NT2/D1 (cell line): ENCODE results near the gene NTS.

Experiments used
- SUZ12 ChIP-seq: IDR thresholded peaks from 2 replicates; pipeline ENCODE4 v1.6.1; 2011; ENCODE audit not compliant: insufficient read length, insufficient read depth; ENCODE audit errors: extremely low read depth
- YY1 ChIP-seq: IDR thresholded peaks from 2 replicates; pipeline ENCODE4 v1.6.1; 2011; ENCODE audit not compliant: insufficient read length, insufficient read depth
- ZNF274 ChIP-seq: IDR thresholded peaks from 2 replicates; pipeline ENCODE4 v1.6.1; 2011; ENCODE audit warnings: mild to moderate bottlenecking, low read depth, low read length

GRCh38 chr12:85894653-85895052 is 20.6 kb downstream of the NTS start:
- no peak for TF ChIP-seq SUZ12
- no peak for TF ChIP-seq ZNF274
- no peak for TF ChIP-seq YY1
